ENCODE measurements around the gene CD46.
"Not testable (repeated sequence)": the region's sequence is repeated elsewhere in the genome, so short reads cannot be mapped to it uniquely, and the experiment has no call there.

CD46 gene

GRCh38 chr1:207751790-207752455 lies at the start of gene CD46:
CD46 (plus strand) TSS chr1:207752054; CDS start chr1:207752213, 159 bp downstream.
- DNase-seq: peak; percentile 95

GRCh38 chr1:207702317-207702716 lies 49.5 kb upstream of the CD46 start:
- DNase-seq: no peak

- no peak for DNase-seq
These were observed 48.1 kb upstream of the CD46 start for GRCh38 chr1:207703712-207704111.

GRCh38 chr1:207708004-207708403 lies 43.9 kb upstream of the CD46 start:
- DNase-seq: not testable (repeated sequence)

- no peak for DNase-seq
These were observed 40.6 kb upstream of the CD46 start for GRCh38 chr1:207711285-207711684.

- not testable (repeated sequence) for DNase-seq
These were observed 39.2 kb upstream of the CD46 start for GRCh38 chr1:207712701-207713100.

- no peak for DNase-seq
These were observed 38.3 kb upstream of the CD46 start for GRCh38 chr1:207713529-207713928.

- DNase-seq: no peak
These were observed 32.6 kb upstream of the CD46 start for GRCh38 chr1:207719234-207719633.

- not testable (repeated sequence) for DNase-seq
These were observed 23.5 kb upstream of the CD46 start for GRCh38 chr1:207728200-207728858.

- not testable (repeated sequence) for DNase-seq
These were observed 14.2 kb upstream of the CD46 start for GRCh38 chr1:207737503-207738157.

GRCh38 chr1:207738158-207738659 lies 13.6 kb upstream of the CD46 start:
- not testable (repeated sequence) for DNase-seq

GRCh38 chr1:207740207-207740606 lies 11.6 kb upstream of the CD46 start:
- DNase-seq: no peak

GRCh38 chr1:207742850-207743555 lies 8.9 kb upstream of the CD46 start:
- peak; percentile 48 to 52 for DNase-seq

GRCh38 chr1:207744000-207744534 lies 7.8 kb upstream of the CD46 start:
- no peak for DNase-seq

GRCh38 chr1:207745285-207745684 lies 6.6 kb upstream of the CD46 start:
- no peak for DNase-seq

- DNase-seq: no peak
These were observed 5.8 kb upstream of the CD46 start for GRCh38 chr1:207745839-207746767.

- DNase-seq: no peak
These were observed 4.0 kb upstream of the CD46 start for GRCh38 chr1:207747627-207748492.

GRCh38 chr1:207748737-207749528 lies 2.9 kb upstream of the CD46 start:
- DNase-seq: no peak

GRCh38 chr1:207750631-207751305 lies 1.1 kb upstream of the CD46 start:
- DNase-seq: no peak
